Aorta (tissue), 5 donors: ENCODE measurements around the gene C9. TPM values are rescaled to one million over a fixed set of nuclear protein-coding genes. Genes with fewer than 3 reads are reported as not detected.

ENCODE experiments used
- ATAC-seq: fragments of 200-7000 bp; cut with Tn5 transposase; one replicate; pipeline ENCODE4 v1.9.1; 2022; ENCODE audit warnings: moderate library complexity; ENCODE audit not compliant: low FRiP score
- DNase-seq, 2 donors: peaks; one replicate each; pipeline ENCODE4 v3.0.0-alpha.2; 2020
- H3K27ac ChIP-seq, 2 donors: one replicate each; pipeline ENCODE4 v1.5.1; 2013; ENCODE audit warnings: low read length in 2 of 2, mild to moderate bottlenecking in 2 of 2, moderate library complexity in 2 of 2, control low read depth in 1 of 2, inconsistent platforms in 1 of 2, low read depth in 1 of 2
- H3K27me3 ChIP-seq, 2 donors: one replicate each; pipeline ENCODE4 v1.6.1; 2013; ENCODE audit warnings: control low read depth in 1 of 2, low read length in 1 of 2, mild to moderate bottlenecking in 1 of 2, moderate library complexity in 1 of 2; ENCODE audit not compliant: insufficient read depth in 2 of 2, control insufficient read depth in 1 of 2
- H3K36me3 ChIP-seq, 2 donors: one replicate each; pipeline ENCODE4 v1.6.1; 2013; ENCODE audit warnings: control low read depth in 1 of 2, low read length in 1 of 2, mild to moderate bottlenecking in 1 of 2; ENCODE audit not compliant: insufficient read depth in 2 of 2, control insufficient read depth in 1 of 2
- H3K4me1 ChIP-seq, 2 donors: one replicate each; pipeline ENCODE4 v1.6.1; 2013; ENCODE audit warnings: low read length in 2 of 2, control low read depth in 1 of 2, mild to moderate bottlenecking in 1 of 2, moderate library complexity in 1 of 2; ENCODE audit not compliant: insufficient read depth in 2 of 2, control insufficient read depth in 1 of 2
- H3K4me3 ChIP-seq, 2 donors: one replicate each; pipeline ENCODE4 v1.5.1; 2013; ENCODE audit warnings: low read length in 2 of 2, control low read depth in 1 of 2, mild to moderate bottlenecking in 1 of 2
- H3K9me3 ChIP-seq: one replicate; pipeline ENCODE4 v1.6.1; 2013; ENCODE audit warnings: mild to moderate bottlenecking, low read length; ENCODE audit not compliant: control insufficient read depth
- WGBS, 2 donors: extraction: QIAGEN DNeasy Blood & Tissue Kit; methylation state at CpG; one replicate each; pipeline ENCODE4 v1.1.7; 2013; 5-methylcytosine and 5-hydroxymethylcytosine counted together
- intact Hi-C, 2 donors: fragments of 100-400 bp; cut with DNase I; formaldehyde crosslinking; loops; one replicate each; pipeline versions ENCODE4 v1.14.2 to v1.15.0; 2022
- polyA plus RNA-seq, 2 donors: library from polyadenylated mRNA; stranded (reverse); fragments of 200-250 nt; gene quantifications; one replicate each; pipeline ENCODE4 v1.2.3, GENCODE V29; 2013
- total RNA-seq, 2 donors: library from RNA; stranded (reverse); fragmentation: NEBNext Ultra II Directional; extraction: Animal tissue kit (Norgen Biotek cat#: 25700); gene quantifications; one replicate each; pipeline ENCODE4 v1.2.1, GENCODE V29; 2021
- donor health status: healthy with polysubstance abuse.
- donor health status: Bipolar disorder and iron deficiency.
- donor health status: DM: no; HTN: no; CAD: no.
- donor health status: DM: no; HTN: no; CAD: no.
- donor health status: DM: yes; HTN: yes; CAD: no.

Gene C9
- total and polyA plus RNA-seq, 4 donors, result 0.13 to 0.30 (median 0.25) TPM; not detected in 1

GRCh38 chr5:39400713-39401578 lies 36.7 kb upstream of the C9 start:
- 79 to 80% methylated on average over 5 of the region's 5 CpGs for WGBS, 2 donors
- intact Hi-C loops, result no loop called here
- Histone ChIP-seq H3K36me3 (no peaks in the 10 kb centered on the region), H3K27ac (peak overlapping the region; percentile 4 to 51), H3K9me3 (no peaks in the 10 kb centered on the region), H3K4me1 (peaks cover 0 to 10% of the 10 kb centered on the region in 2 donors), H3K4me3 (no peak overlapping the region), H3K27me3 (no peaks in the 10 kb centered on the region)
- no peak for ATAC-seq
- DNase-seq, result no peak

- no peak for DNase-seq
- Histone ChIP-seq H3K27ac (peak overlapping the region; percentile 28 to 67), H3K4me3 (no peak overlapping the region), H3K27me3 (no peaks in the 10 kb centered on the region), H3K4me1 (peaks cover 0 to 10% of the 10 kb centered on the region in 2 donors), H3K9me3 (no peaks in the 10 kb centered on the region), H3K36me3 (no peaks in the 10 kb centered on the region)
- intact Hi-C loops, result loop anchor here in 1 of 2 donors (1.0 kb wide), 1 partner anchor 22 kb away; no protein-coding TSS in a partner anchor
- peak; percentile 89 for ATAC-seq
- WGBS, 2 donors, result 21 to 38% methylated on average over 1 of the region's 1 CpG
Observed at GRCh38 chr5:39399135-39400036, 35.1 kb upstream of the C9 start.

- no peak for ATAC-seq
- no peak overlapping the region for H3K27ac ChIP-seq
Observed at GRCh38 chr5:39396843-39397242, 32.5 kb upstream of the C9 start.

GRCh38 chr5:39395521-39395920 lies 31.2 kb upstream of the C9 start:
- ATAC-seq (no peak), DNase-seq (no peak)
- Histone ChIP-seq H3K9me3 (no peaks in the 10 kb centered on the region), H3K4me3 (no peak overlapping the region), H3K36me3 (peaks cover 0 to 3% of the 10 kb centered on the region in 2 donors), H3K27me3 (no peaks in the 10 kb centered on the region), H3K27ac (no peak overlapping the region), H3K4me1 (peaks cover 0 to 10% of the 10 kb centered on the region in 2 donors)
- intact Hi-C loops, result no loop called here

More at GRCh38 chr5:39396843-39397242, 32.5 kb upstream of the C9 start:
- Histone ChIP-seq H3K4me1 (peaks cover 0 to 10% of the 10 kb centered on the region in 2 donors), H3K36me3 (no peaks in the 10 kb centered on the region), H3K27me3 (no peaks in the 10 kb centered on the region), H3K4me3 (no peak overlapping the region), H3K9me3 (no peaks in the 10 kb centered on the region)
- WGBS, 2 donors, result 82 to 93% methylated on average over 3 of the region's 3 CpGs
- DNase-seq, result no peak
- intact Hi-C loops, result no loop called here

- Histone ChIP-seq H3K36me3 (peaks cover 4% of the 10 kb centered on the region in 2 donors), H3K9me3 (no peaks in the 10 kb centered on the region), H3K27me3 (no peaks in the 10 kb centered on the region), H3K4me1 (peaks cover 0 to 8% of the 10 kb centered on the region in 2 donors), H3K27ac (no peak overlapping the region), H3K4me3 (no peak overlapping the region)
- intact Hi-C loops, result loop anchor here in 1 of 2 donors (5.0 kb wide), 1 partner anchor 37 kb away; no protein-coding TSS in a partner anchor
- peak; percentile 55 for ATAC-seq
- WGBS, 2 donors, result 55 to 57% methylated on average over 3 of the region's 3 CpGs
- DNase-seq, result no peak
Observed at GRCh38 chr5:39394946-39395345, 30.7 kb upstream of the C9 start.

- no peak for DNase-seq
- Histone ChIP-seq H3K9me3 (no peaks in the 10 kb centered on the region), H3K4me1 (no peaks in the 10 kb centered on the region), H3K27ac (no peak overlapping the region), H3K36me3 (peaks cover 4 to 10% of the 10 kb centered on the region in 2 donors), H3K4me3 (no peak overlapping the region), H3K27me3 (no peaks in the 10 kb centered on the region)
- intact Hi-C loops, result loop anchor here in 1 of 2 donors (5.0 kb wide), 1 partner anchor 41 kb away; no protein-coding TSS in a partner anchor
- WGBS, 2 donors, result 97 to 98% methylated on average over 3 of the region's 3 CpGs
- no peak for ATAC-seq
Observed at GRCh38 chr5:39390945-39391344, 26.6 kb upstream of the C9 start.

- intact Hi-C loops, result no loop called here
- H3K4me3 ChIP-seq, result no peak overlapping the region
- ATAC-seq (no peak), DNase-seq (no peak)
- peaks cover 10 to 11% of the 10 kb centered on the region in 2 donors for H3K36me3 ChIP-seq
- no peaks in the 10 kb centered on the region for H3K27me3 ChIP-seq
- H3K9me3 ChIP-seq, result no peaks in the 10 kb centered on the region
- WGBS, 2 donors, result 94 to 98% methylated on average over 2 of the region's 2 CpGs
- no peak overlapping the region for H3K27ac ChIP-seq
- H3K4me1 ChIP-seq, result no peaks in the 10 kb centered on the region
Observed at GRCh38 chr5:39387293-39387692, 23.0 kb upstream of the C9 start.

GRCh38 chr5:39384271-39384670 lies 20.0 kb upstream of the C9 start:
- no peak for DNase-seq
- no peaks in the 10 kb centered on the region for H3K9me3 ChIP-seq
- no peaks in the 10 kb centered on the region for H3K4me1 ChIP-seq
- H3K27me3 ChIP-seq, result no peaks in the 10 kb centered on the region
- intact Hi-C loops, result no loop called here
- peaks cover 5 to 6% of the 10 kb centered on the region in 2 donors for H3K36me3 ChIP-seq
- H3K4me3 ChIP-seq, result no peak overlapping the region
- H3K27ac ChIP-seq, result no peak overlapping the region
- WGBS, 2 donors, result 95 to 100% methylated on average over 1 of the region's 1 CpG
- ATAC-seq, result no peak
